Fibroblast of villous mesenchyme (primary cell): ENCODE data around the gene SART3. TPM values are rescaled to one million over a fixed set of nuclear protein-coding genes. Genes with fewer than 3 reads are reported as not detected.

Experiments
- DNase-seq: peaks from one replicate; pipeline ENCODE4 v3.0.0-alpha.2; 2010; ENCODE audit warnings: low read depth
- H3K4me3 ChIP-seq: 2 replicates; pipeline ENCODE4 v1.5.1; 2011; ENCODE audit warnings: low read depth, mild to moderate bottlenecking, low read length
- total RNA-seq: library from RNA; depleted of rRNA; stranded (reverse); fragments of >200 nt; gene quantifications from 2 replicates; pipeline ENCODE4 v1.2.3, GENCODE V29; 2012
- TF ChIP-seq, protein P1 (sequence below): IDR thresholded peaks from 2 replicates; pipeline ENCODE4 v1.5.1; 2012; ENCODE audit warnings: low read depth, mild to moderate bottlenecking, low read length; ENCODE audit not compliant: insufficient read depth

The SART3 gene
- total RNA-seq, 1 donor: 59.2 TPM

GRCh38 chr12:108602209-108602705, 41.3 kb upstream of the SART3 start:
- TF ChIP-seq, protein P1, sequence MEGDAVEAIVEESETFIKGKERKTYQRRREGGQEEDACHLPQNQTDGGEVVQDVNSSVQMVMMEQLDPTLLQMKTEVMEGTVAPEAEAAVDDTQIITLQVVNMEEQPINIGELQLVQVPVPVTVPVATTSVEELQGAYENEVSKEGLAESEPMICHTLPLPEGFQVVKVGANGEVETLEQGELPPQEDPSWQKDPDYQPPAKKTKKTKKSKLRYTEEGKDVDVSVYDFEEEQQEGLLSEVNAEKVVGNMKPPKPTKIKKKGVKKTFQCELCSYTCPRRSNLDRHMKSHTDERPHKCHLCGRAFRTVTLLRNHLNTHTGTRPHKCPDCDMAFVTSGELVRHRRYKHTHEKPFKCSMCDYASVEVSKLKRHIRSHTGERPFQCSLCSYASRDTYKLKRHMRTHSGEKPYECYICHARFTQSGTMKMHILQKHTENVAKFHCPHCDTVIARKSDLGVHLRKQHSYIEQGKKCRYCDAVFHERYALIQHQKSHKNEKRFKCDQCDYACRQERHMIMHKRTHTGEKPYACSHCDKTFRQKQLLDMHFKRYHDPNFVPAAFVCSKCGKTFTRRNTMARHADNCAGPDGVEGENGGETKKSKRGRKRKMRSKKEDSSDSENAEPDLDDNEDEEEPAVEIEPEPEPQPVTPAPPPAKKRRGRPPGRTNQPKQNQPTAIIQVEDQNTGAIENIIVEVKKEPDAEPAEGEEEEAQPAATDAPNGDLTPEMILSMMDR: no peak
- no peak for DNase-seq
- H3K4me3 ChIP-seq: no peak overlapping the region

GRCh38 chr12:108600702-108601007, 39.7 kb upstream of the SART3 start:
- H3K4me3 ChIP-seq: no peak overlapping the region
- no peak for DNase-seq
- TF ChIP-seq, protein P1: no peak

GRCh38 chr12:108599948-108600701, 39.2 kb upstream of the SART3 start:
- DNase-seq: no peak
- TF ChIP-seq, protein P1: no peak
- H3K4me3 ChIP-seq: no peak overlapping the region

DNA sequence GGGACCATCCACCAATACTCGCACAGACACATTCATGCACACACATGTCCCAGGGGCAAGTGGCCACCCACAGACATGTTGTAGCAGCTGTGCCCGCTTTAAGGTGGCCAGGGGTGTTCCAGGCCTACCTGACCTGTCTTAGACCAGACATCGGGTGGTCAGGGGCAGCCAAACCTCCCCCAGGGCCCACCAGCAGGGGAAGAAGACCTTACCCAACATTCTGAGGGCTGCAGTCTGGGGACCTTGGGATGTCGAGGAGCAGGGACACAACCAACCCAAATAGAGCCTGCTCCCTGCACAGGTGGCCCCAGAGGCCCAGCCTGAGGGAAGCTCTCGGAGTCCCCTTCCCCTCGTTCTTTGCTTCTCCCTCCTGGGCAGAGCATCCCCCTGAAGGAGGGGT, 38.6 kb upstream of the SART3 start:
- TF ChIP-seq, protein P1: no peak
- DNase-seq: no peak
- H3K4me3 ChIP-seq: no peak overlapping the region

DNA sequence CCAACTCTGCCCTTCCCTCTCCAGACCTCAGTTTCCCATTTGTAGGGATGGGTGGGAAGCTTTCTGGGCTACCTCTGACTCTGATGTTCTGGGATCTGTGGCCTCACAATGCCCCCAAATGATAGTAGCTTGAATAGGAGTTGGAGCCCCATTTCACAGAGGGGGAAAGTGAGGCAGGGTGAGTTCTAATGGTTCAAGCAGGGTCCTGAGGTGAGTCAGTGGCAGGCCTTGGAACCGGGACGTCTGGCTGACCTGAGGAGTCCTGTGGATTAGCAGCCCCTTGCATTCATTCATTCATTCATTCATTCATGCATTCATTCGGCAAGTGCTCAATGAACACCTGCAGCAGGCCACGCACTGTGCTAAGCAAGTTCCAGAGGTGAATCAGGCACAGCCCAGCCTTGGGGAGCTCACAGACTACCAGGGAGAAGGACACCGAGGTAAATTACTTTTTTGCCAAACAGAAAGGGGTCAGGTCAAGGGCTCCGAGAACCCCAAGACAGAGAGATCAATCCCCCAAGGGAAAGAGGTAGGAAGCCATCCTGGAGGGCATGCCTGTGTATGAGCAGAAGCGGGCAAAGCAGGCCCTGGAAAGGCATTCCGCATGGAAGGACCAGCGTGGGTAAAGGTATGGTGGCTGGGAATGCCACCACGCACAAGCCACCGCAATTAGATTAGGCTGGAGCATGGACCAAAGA, 37.7 kb upstream of the SART3 start:
- TF ChIP-seq, protein P1: no peak
- peak overlapping the region; percentile 74 for H3K4me3 ChIP-seq
- no peak for DNase-seq

DNA sequence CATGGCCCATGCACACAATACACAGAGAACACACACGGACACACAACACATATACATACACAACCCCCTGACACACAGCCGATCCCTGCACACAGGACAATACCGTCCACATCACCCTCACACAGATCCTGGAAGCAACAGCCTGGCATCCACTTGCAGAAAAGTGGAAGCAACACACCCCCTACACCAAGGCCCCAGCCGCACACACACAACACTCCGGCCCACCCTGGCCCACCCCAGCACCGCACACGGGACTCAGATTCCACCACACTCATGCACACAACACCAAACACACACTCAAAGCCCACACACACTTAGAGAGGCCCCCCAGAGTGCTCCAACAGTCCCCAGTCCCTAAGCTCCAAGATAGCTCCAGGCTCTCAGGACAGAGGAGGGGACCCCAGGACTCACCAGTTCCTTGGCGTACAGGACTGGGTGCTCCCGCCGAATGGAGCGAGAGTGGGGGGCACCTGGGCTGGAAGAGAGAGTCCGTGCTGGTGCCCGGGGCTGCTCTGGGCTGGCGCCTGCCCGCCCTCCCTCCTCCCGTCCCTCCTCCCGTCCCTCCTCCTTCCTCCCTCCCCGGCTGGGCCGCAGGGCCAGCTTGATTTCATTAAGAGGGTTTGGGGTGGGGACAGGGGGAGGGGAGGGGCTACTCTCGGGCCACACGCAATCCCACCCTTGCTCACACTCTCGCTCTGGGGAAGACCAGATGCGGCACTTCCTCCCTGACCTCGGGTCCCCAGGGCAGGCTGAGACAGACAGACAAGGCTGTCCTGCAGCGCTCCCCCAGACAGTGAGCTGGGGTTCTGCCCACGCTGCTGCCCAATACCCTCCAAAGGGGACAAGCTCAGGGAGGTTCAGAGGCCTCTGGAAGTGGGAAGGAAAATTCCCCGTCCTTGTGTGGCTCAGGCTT, 36.8 kb upstream of the SART3 start, which contains the start of gene TMEM119:
TMEM119 (minus strand) TSS at position 526 of the 913 bp plus-strand sequence. CDS start 5,701 bp downstream, outside the sequence.
- DNase-seq: peak; percentile 85
- H3K4me3 ChIP-seq: peak within 1 kb of the TSS; percentile 74
- TF ChIP-seq, protein P1: no peak
